HT1080 (cell line): ENCODE measurements around the gene ZNF311. TPM values are rescaled to one million over a fixed set of nuclear protein-coding genes. Genes with fewer than 3 reads are reported as not detected.

ENCODE experiments used
- DNase-seq: peaks from one replicate; pipeline ENCODE4 v3.0.0-alpha.2; 2015; ENCODE audit warnings: low read depth
- polyA plus RNA-seq, 2 experiments: library from polyadenylated mRNA; depleted of rRNA; stranded (reverse); fragments of >200 nt; gene quantifications; 2 replicates each; pipeline ENCODE4 v1.2.3, GENCODE V29; 2015
- total RNA-seq: library from RNA; depleted of rRNA; stranded (reverse); fragments of >200 nt; shearing (Covaris generic); gene quantifications from 2 replicates; pipeline ENCODE4 v1.2.3, GENCODE V29; 2014; rRNA removed

ZNF311 gene
- 0.40 and 0.51 TPM in 2 replicates for total RNA-seq
- 0.60 and 0.88 TPM in 2 replicates for polyA plus RNA-seq (2015; cell fraction: cytosol; rRNA removed)
- 2.1 TPM in 2 replicates for polyA plus RNA-seq (2015; cell fraction: nucleus; rRNA removed)

- DNase-seq, result peak; percentile 60
These were observed at the start of gene ZNF311 for GRCh38 chr6:29005183-29005885. Gene ZNF311 (minus strand): TSS chr6:29005315. CDS start chr6:29003954, 1,361 bp downstream.

- DNase-seq, result no peak
These were observed 46.6 kb upstream of the ZNF311 start for GRCh38 chr6:29051680-29052079.

GRCh38 chr6:29045075-29045474 lies 40.0 kb upstream of the ZNF311 start, which contains the start of gene OR2W1:
Gene OR2W1 (minus strand): TSS chr6:29045175. CDS start chr6:29045175, 0 bp downstream.
- no peak for DNase-seq

- DNase-seq, result no peak
These were observed 30.8 kb upstream of the ZNF311 start for GRCh38 chr6:29035951-29036350.

GRCh38 chr6:29028821-29029220 lies 23.7 kb upstream of the ZNF311 start:
- DNase-seq, result no peak

GRCh38 chr6:29025927-29026585 lies 20.9 kb upstream of the ZNF311 start:
- no peak for DNase-seq

GRCh38 chr6:29021434-29021833 lies 16.3 kb upstream of the ZNF311 start:
- DNase-seq, result no peak

- no peak for DNase-seq
These were observed 14.5 kb upstream of the ZNF311 start for GRCh38 chr6:29019629-29020028.

- no peak for DNase-seq
These were observed 12.3 kb upstream of the ZNF311 start for GRCh38 chr6:29017428-29017802.

- peak; percentile 63 for DNase-seq
These were observed 11.7 kb upstream of the ZNF311 start for GRCh38 chr6:29016559-29017427.

- DNase-seq, result no peak
These were observed 9.9 kb upstream of the ZNF311 start for GRCh38 chr6:29014729-29015608.

GRCh38 chr6:29011276-29011734 lies 6.2 kb upstream of the ZNF311 start:
- DNase-seq, result no peak

- no peak for DNase-seq
These were observed 4.2 kb upstream of the ZNF311 start for GRCh38 chr6:29009358-29009757.

- DNase-seq, result no peak
These were observed 3.0 kb upstream of the ZNF311 start for GRCh38 chr6:29008089-29008488.

GRCh38 chr6:28996844-28997510 lies 8.1 kb downstream of the ZNF311 start:
- no peak for DNase-seq

- DNase-seq, result no peak
These were observed 9.9 kb downstream of the ZNF311 start for GRCh38 chr6:28995093-28995650.

GRCh38 chr6:28988536-28989311 lies 16.4 kb downstream of the ZNF311 start:
- peak; percentile 22 for DNase-seq

- peak; percentile 96 for DNase-seq
These were observed 19.5 kb downstream of the ZNF311 start for GRCh38 chr6:28985462-28986164.
